ENCODE results near the gene DACT1.

The DACT1 gene

DNA sequence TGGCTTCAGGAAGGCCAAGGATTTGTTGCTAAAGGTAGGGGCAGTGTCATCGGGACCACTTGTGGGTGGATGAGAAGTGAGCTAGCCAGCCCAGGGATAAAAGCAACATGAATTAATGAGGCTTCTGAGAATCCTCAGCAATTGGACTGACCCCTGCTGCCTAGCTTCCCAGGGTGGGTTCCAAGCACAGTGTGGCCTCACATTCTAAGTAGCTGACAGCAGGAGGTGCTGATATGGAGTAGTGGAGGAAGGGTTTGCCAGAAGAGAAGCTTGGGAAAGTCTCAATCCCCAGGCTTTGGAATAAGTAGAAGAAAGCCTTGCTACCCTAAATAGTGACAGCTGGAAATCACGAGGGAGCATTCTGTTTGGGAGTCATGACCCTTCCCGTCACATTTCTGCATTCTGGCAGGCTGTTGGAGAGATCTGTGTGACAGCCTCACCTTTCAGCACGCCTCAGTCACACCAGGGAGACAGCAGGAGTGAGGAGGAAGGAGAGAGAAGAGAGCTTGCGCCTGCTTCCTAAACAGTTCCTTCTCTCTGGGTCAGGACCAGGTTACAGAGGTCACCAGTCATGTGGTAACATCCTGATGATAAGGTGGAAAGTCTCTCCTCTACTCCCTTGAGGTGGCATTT, 31.2 kb downstream of the DACT1 start:
- no peak for DNase-seq (ENCODE audit: low read depth)

DNA sequence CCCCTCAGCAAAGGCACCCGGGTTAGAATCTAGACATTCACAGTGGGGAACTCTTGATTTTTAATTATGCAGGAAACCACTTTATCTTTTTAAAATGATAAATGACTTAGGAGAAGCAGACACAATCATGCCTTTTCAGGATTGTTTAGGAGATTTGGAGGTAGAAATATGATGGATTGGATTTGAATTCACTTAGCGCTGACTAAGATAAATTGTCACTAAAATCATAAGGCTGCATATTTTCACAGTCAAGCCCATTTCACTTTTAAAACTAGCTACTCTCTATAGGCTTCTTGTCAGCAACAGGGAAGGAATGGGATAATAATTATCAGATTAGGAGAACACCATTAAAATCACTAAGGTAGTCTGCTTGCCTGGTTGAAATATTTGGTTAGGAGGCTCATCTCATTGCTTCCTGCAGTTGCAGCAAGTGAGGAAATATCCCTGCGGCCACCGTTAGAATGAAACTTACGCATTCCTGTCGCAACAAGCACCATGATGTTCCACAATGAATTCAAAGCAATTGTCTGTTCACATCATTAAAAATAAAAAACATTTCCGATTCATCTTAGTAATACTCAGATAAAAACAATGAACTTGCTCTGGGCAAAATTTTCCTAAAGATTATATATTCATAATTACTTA, 31.9 kb downstream of the DACT1 start:
- DNase-seq (ENCODE audit: low read depth): no peak

DNA sequence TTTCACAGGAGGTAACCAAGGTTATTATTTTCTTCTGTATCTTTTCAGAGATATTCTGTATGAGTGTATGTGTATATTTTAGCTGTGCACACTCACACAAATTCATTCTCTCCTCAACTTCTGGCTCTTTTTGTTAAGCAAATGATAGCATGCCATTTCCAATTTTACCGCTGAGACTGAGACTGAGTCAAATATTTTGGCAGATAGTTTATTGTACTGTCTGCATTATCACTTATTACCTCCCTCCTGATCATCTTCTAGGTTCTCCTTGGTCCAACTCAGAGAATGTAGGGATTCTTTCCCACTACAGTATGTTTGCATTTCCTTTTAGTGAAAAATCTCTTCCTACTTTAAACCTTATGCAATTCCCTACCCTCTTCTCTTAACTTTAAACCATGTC, 33.3 kb downstream of the DACT1 start:
- DNase-seq (ENCODE audit: low read depth): no peak

DNA sequence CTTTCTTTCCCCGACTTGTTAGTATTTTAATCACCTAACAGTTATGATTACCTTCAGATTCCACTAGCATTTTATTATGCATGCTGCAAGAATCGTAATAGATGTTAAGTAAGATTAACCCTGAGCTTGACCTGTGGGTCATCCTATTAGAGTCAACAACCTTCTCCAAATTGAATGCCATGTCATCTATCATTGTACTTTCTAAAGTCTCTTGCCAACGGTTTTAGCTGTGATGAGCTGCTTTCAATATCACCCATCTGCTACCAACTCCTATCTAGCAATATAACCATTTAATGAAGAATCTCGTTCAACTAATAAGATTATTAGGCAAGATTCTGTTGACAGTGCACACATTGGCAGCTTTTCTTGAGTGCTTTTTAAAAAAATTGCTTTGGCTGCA, 33.7 kb downstream of the DACT1 start:
- no peak for DNase-seq (ENCODE audit: low read depth)

DNA sequence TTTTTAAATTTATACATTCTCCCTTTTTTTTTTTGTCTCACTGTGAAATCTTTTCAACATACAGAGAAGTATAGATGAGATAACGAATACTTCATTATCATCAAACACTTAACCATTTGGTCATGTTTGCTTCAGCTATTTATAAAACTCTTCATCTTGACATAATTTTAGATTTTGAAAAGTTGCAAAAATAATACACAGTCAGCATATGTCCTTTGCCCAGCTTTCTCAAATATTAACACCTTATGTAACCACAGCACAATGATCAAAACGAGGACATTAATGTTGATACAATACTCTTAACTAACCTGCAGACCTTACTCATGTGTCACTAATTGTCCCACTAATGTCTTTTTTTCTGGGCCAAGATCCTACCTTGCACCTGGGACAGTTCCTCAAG, 36.0 kb downstream of the DACT1 start:
- DNase-seq (ENCODE audit: low read depth): no peak

DNA sequence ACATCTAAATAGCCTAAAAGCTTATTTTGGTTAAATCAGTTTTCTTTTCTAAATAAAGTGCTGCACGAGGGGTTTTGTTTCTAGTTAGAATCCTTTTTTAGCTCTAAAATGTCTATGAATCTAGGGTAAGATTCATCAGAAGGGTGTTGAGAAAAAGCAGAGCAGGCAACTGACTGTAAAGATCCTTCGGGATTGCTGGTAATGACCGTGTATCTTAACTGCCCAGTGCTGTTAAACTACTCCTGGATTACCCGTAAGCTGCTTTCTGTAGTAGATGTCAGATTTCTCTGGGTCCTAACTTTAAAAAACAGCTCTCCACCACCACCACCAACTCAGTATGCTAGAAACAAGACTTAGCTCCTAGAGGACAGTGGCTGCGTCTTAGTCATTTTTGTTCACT, 39.2 kb downstream of the DACT1 start:
- DNase-seq (ENCODE audit: low read depth): no peak

DNA sequence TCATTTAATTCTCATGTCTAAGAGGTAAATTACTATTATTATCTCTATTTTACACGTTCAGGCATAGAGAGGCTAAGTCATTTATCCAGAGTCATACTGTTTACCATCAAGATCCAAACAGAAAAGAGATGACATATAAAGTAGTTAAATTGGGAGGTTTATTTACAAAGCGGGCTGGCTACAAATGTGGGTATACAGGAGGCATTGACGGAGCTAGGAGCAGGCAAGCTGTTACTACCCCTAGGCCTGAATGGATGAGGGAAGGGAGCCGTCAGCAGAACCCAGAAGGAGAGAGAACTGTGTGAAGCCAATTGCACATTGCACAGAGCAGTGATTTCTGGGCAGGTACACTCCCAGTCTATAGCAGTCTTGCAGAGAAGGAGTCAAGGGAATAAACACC, 39.8 kb downstream of the DACT1 start:
- no peak for DNase-seq (ENCODE audit: low read depth)

DNA sequence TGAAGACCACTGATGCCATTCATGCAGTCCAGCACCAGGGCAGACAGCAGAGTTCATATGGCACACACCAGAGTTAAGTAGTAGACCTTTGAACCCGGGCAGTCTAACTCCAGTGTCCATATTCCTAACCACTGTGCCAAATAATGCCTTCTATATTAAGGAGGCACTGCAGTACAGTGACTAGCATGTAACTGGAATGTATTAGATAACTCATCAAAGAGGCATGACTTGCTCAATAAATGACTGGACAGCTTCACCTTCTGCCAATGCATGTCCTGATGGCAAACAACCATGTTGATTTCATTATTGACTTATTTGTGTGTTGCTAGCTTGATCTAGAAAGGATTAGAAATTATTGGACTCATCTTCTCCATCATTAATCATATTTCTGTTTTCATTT, 40.2 kb downstream of the DACT1 start:
- no peak for DNase-seq (ENCODE audit: low read depth)

DNA sequence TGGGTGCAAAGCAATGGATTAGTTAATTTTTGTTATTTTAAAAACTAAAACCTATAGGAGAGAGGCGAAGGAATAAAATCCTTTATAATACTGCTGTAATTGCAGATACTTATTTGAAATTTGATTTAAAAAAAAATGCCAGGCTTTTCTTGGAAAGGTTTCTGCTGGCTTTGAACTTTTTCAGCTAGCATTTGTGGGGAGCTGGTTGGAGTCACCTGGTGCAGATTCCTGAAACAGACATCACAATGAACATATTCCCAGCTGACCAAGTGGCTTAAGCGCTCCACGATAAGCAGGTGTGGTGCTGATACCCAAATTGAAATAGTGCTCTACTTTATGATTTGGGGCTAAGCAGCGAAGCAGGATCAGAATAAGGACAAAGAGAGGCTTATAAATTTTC, 42.9 kb downstream of the DACT1 start:
- DNase-seq (ENCODE audit: low read depth): no peak

DNA sequence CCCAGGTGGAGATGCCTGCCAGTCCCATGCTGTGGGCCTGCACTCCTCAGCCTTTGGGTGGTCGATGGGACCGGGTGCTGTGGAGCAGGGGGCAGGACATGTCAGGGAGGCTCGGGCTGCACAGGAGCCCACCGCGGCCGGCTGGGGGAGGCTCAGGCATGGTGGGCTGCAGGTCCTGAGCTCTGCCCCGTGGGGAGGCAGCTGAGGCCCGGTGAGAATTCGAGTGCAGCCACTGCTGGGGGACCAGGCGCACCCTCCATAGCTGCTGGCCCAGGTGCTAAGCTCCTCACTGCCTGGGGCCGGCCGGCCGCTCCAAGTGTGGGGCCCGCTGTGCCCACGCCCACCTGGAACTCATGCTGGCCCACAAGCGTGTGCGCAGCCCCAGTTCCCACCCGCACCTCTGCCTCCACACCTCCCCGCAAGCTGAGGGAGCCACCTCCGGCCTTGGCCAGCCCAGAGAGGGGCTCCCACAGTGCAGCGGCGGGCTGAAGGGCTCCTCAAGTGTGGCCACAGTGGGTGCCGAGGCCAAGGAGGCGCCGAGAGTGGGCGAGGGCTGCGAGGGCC, 49.6 kb downstream of the DACT1 start:
- DNase-seq (ENCODE audit: low read depth): no peak

DNA sequence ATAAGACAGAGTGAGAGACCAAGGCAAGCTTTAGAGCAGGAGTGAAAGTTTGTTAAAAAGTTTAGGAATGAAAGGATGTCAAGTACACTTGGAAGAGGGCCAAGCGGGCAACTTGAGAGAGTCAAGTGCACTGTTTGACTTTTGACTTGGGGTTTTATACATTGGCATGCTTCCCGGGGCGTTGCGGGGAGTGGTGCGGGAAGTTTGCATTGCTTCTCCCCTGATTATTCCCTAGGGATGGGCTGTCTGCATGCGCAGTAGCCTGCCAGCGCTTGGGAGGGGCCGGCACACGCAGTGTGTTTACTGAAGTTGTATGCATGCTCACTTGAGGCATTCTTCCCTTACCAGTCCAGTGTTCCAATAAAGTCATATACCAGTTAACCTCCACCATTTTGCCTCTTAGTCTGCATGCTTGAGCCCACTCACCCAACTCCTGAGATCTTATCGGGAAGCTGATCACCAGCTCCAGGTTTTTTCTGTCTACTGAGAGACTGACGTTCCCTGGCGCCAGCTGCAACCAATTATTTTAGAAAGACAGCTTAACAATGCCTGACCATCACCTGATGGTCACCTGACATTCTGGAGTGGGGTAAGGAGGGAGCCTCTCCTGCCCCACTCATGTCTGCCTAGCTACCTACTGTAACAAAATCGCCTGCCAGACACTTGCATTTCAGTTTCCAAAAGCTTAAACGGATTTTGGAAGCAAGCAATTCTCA, 53.2 kb downstream of the DACT1 start:
- DNase-seq (ENCODE audit: low read depth): no peak

DNA sequence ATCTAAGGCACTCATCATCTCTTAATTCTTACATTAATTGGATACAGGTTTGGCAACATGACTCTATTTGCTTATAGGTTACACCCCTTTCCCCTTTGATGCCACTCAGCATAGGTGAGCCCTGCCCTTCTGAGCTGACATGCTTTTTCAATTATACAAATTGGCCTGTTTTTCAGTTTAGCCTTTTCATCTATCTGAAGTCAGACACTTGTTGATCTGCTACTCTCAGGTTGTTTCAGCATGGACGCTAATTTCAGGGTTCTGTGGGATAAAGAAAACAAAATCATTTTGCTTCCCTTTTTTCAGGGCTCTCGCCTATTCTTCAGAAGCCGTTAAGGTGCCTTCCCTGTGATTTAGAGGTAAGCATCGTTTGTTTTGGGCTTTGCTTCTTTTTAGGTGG, 55.3 kb downstream of the DACT1 start:
- no peak for DNase-seq (ENCODE audit: low read depth)

DNA sequence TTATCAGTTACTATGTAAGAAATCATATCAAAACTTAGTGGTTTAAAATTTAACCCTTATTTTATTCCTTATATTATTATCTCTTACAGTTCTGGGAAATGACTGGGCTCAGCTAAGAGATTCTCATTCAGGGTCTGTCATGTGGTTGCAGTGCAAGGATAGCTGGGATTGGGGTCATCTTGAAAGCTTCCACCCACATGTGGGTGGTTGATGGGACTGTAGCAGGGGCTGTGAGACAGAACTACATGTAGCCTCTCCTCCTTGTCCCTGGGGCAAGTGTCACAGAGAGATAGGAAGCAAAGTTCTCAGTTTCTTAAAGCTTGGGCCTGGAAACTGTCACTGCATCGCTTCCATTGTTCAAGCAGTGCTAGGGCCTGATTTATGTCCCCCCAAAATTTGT, 57.8 kb downstream of the DACT1 start:
- DNase-seq (ENCODE audit: low read depth): no peak

DNA sequence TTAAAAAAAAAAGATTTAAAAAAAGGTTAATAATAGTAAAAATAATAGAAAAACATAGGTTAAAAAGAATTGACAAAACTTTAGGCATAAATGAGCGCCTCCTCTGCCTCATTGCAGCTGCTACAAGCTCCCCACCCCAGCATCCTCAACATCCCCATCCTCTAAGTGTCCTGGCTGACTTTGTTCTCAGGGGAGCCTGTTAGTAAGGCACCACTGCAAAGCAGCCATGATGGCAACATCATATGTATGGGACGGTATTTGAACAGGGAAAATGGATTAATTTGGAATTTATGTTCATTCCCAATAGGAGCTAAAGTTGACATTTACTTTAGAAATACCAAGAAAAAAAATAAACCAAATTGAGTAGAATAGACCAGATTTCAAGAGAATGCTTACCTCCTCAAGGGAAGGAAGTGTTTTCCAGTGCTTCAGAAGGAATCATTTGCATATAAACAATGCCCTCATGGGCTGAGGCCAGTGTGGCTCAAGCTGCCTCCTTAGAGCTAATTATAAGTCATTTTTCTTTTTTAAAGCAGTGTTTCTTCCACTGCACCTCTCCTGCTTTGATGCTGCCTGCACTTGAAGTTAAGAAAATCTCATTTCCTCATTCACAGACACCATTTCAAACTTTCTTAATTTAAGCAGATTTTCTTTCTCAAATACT, 59.6 kb downstream of the DACT1 start:
- no peak for DNase-seq (ENCODE audit: low read depth)
